KMS-11 (cell line): ENCODE data around the gene TNFRSF18.
"Not testable (repeated sequence)": the region's sequence is repeated elsewhere in the genome, so short reads cannot be mapped to it uniquely, and the experiment has no call there.

Source experiments
- H2AFZ ChIP-seq: fragments of 200-600 bp; sonication (generic); 2 replicates; pipeline ENCODE4 v1.6.1; 2016; ENCODE audit warnings: antibody characterized with exemption, mixed run types, low read depth
- H3K27ac ChIP-seq: fragments of 200-600 bp; sonication (generic); 2 replicates; pipeline ENCODE4 v1.6.1; 2016; ENCODE audit warnings: mild to moderate bottlenecking, mixed run types
- H3K27me3 ChIP-seq: fragments of 200-600 bp; sonication (generic); 2 replicates; pipeline ENCODE4 v1.6.1; 2017; ENCODE audit warnings: mild to moderate bottlenecking, low read depth, mixed run types, moderate library complexity; ENCODE audit not compliant: insufficient read depth
- H3K36me3 ChIP-seq: fragments of 200-600 bp; sonication (generic); 2 replicates; pipeline ENCODE4 v1.6.1; 2017; ENCODE audit warnings: mild to moderate bottlenecking, mixed run types; ENCODE audit not compliant: insufficient read depth
- H3K4me1 ChIP-seq: fragments of 200-600 bp; sonication (generic); 2 replicates; pipeline ENCODE4 v1.6.1; 2016; ENCODE audit warnings: mild to moderate bottlenecking, low read depth, mixed run types; ENCODE audit not compliant: poor library complexity, severe bottlenecking
- H3K4me2 ChIP-seq: fragments of 200-600 bp; sonication (generic); 2 replicates; pipeline ENCODE4 v1.7.0; 2016; ENCODE audit warnings: mild to moderate bottlenecking, mixed run types
- H3K4me3 ChIP-seq: fragments of 200-600 bp; sonication (generic); IDR thresholded peaks from 2 replicates; pipeline ENCODE4 v1.6.1; 2017; ENCODE audit warnings: low read depth, low read length, mixed read lengths; ENCODE audit not compliant: insufficient read depth
- H3K79me2 ChIP-seq: fragments of 200-600 bp; sonication (generic); 2 replicates; pipeline ENCODE4 v1.6.1; 2016; ENCODE audit warnings: low read depth, mixed run types; ENCODE audit not compliant: insufficient read depth
- H3K9ac ChIP-seq: fragments of 200-600 bp; sonication (generic); 2 replicates; pipeline ENCODE4 v1.6.1; 2016; ENCODE audit warnings: mild to moderate bottlenecking, mixed run types
- H4K20me1 ChIP-seq: fragments of 200-600 bp; sonication (generic); 2 replicates; pipeline ENCODE4 v1.6.1; 2016; ENCODE audit warnings: mild to moderate bottlenecking, mixed run types; ENCODE audit not compliant: insufficient read depth
- TF ChIP-seq, protein P1 (sequence below): fragments of 200-600 bp; sonication (generic); conservative IDR thresholded peaks from 2 replicates; pipeline ENCODE4 v1.6.1; 2017; ENCODE audit warnings: low read depth, mild to moderate bottlenecking, antibody characterized with exemption, low read length, moderate library complexity, mixed read lengths

Gene TNFRSF18

DNA sequence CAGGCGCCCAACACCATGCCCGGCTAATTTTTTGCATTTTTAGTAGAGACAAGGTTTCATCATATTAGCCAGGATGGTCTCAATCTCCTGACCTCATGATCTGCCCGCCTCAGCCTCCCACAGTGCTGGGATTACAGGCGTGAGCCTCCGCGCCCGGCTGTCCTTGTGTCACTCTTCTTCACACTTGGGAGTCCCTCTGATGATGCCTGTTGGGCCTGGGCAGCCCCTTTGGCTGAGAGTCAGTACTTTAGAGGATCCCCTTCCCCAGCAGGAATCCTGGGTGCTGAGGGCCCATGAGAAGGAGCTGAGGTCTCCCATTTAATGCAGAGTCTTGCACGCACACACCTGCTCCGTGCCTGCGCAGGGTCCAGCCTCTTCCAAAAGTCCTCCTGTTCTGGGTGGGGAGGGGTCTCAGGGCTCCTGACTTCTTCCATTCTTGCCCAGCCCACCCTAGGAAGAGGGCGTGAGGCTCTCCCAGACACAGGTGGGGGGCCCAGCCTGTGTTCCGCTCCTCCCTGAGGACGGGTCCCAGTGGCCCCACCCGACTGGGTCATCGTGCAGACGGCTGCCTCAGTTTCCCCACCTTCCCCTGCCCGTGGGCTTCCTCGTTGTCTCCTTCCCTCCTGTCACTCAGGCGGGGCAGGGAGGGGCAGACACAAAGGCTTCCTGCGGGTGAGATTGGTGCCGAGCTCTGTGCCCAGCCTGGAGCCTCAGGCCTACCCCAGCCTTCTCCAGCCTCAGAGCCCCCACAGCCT lies 28.8 kb downstream of the TNFRSF18 start:
- no peak overlapping the region for H3K4me3 ChIP-seq
- no peak overlapping the region for H2AFZ ChIP-seq
- H3K9ac ChIP-seq: no peak overlapping the region
- TF ChIP-seq, protein P1, sequence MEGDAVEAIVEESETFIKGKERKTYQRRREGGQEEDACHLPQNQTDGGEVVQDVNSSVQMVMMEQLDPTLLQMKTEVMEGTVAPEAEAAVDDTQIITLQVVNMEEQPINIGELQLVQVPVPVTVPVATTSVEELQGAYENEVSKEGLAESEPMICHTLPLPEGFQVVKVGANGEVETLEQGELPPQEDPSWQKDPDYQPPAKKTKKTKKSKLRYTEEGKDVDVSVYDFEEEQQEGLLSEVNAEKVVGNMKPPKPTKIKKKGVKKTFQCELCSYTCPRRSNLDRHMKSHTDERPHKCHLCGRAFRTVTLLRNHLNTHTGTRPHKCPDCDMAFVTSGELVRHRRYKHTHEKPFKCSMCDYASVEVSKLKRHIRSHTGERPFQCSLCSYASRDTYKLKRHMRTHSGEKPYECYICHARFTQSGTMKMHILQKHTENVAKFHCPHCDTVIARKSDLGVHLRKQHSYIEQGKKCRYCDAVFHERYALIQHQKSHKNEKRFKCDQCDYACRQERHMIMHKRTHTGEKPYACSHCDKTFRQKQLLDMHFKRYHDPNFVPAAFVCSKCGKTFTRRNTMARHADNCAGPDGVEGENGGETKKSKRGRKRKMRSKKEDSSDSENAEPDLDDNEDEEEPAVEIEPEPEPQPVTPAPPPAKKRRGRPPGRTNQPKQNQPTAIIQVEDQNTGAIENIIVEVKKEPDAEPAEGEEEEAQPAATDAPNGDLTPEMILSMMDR: no peak
- no peak overlapping the region for H3K4me2 ChIP-seq
- peaks cover 94% of the 10 kb centered on the region for H3K27me3 ChIP-seq
- H3K79me2 ChIP-seq: no peaks in the 10 kb centered on the region
- no peaks in the 10 kb centered on the region for H3K36me3 ChIP-seq
- H3K27ac ChIP-seq: no peak overlapping the region
- no peaks in the 10 kb centered on the region for H3K4me1 ChIP-seq
- H4K20me1 ChIP-seq: no peaks in the 10 kb centered on the region

DNA sequence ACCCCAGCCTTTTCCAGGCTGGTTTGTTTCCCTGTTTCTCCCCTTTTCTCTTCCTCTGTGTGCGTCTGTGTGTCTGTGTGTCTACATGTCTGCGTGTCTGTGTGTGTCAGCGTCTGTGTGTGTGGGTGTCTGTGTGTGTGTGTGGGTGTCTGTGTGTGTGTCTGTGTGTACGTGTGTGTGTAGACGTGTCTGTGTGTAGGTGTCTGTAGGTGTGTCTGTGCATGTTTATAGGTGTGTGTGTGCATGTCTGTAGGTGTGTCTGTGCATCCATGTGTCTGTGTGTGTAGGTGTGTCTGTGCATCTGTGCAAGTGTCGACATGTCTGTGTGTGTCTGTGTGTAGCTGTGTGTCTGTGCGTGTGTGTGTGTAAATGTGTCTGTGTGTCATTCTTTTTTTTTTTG lies 29.5 kb downstream of the TNFRSF18 start:
- no peak overlapping the region for H3K9ac ChIP-seq
- peaks cover 94% of the 10 kb centered on the region for H3K27me3 ChIP-seq
- no peak overlapping the region for H2AFZ ChIP-seq
- H3K4me2 ChIP-seq: no peak overlapping the region
- no peak overlapping the region for H3K4me3 ChIP-seq
- H3K27ac ChIP-seq: no peak overlapping the region
- H3K4me1 ChIP-seq: peaks cover 5% of the 10 kb centered on the region
- H4K20me1 ChIP-seq: no peaks in the 10 kb centered on the region
- H3K79me2 ChIP-seq: no peaks in the 10 kb centered on the region
- TF ChIP-seq, protein P1: no peak
- H3K36me3 ChIP-seq: no peaks in the 10 kb centered on the region

DNA sequence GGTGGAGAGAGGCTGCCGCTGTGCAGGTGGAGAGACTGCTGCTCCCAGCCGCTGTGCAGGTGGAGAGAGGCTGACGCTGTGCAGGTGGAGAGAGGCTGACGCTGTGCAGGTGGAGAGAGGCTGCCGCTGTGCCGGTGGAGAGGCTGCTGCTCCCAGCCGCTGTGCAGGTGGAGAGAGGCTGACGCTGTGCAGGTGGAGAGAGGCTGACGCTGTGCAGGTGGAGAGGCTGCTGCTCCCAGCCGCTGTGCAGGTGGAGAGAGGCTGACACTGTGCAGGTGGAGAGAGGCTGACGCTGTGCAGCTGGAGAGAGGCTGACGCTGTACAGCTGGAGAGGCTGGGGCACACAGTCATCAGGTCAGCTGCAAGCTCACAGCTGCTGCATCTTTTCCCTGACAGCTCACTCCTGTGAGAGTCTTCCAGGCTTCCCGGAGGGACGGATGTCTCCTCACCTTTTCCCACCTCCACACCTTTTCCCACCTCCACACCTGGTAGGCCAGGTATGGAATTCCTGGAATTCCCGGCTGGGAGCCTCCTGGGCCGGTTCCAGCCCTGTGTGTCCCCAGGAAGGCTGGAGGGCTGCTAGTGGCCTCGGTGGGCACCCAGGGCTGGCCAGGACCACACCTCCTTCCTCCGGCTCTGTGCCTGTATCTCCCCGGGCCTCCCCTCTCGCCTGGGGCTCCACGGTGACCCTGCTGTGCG lies 30.2 kb downstream of the TNFRSF18 start:
- H3K4me3 ChIP-seq, H3K79me2 ChIP-seq, H2AFZ ChIP-seq, H3K4me2 ChIP-seq, H3K36me3 ChIP-seq, H4K20me1 ChIP-seq, H3K27ac ChIP-seq, H3K9ac ChIP-seq: not testable (repeated sequence)
- Histone ChIP-seq H3K4me1 (peaks cover 11% of the 10 kb centered on the region), H3K27me3 (peaks cover 94% of the 10 kb centered on the region)

DNA sequence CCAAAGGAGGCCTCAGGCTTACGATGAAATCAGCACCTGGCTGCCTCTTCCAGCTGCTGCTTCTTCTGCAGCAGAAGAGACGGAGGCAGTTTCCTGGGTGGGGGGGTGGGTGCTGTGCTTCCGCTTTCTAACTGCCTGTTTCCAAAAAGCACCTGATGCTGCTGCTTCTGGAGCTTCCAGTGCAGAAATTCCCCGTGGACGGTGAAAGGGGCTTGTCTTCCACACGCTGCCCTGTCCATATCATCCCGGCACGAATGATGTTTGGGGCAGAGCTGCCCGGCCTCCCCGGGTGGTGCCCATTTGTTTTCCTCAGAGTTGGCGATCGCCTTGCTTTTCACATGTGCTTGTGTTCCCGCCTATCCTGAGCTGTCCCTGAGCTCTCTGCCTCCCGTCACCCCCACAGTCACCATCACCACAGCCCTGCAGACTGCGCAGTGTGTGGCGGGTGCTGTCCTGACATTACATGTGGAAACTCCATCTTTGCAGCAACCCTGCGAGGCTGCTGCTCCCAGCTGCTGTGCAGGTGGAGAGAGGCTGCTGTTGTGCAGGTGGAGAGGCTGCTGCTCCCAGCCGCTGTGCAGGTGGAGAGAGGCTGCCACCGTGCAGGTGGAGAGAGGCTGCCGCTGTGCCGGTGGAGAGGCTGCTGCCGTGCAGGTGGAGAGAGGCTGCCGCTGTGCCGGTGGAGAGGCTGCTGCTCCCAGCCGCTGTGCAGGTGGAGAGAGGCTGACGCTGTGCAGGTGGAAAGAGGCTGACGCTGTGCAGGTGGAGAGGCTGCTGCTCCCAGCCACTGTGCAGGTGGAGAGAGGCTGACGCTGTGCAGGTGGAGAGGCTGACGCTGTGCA lies 30.9 kb downstream of the TNFRSF18 start:
- Histone ChIP-seq H4K20me1 (no peaks in the 10 kb centered on the region), H3K27me3 (peaks cover 96% of the 10 kb centered on the region), H3K4me1 (peaks cover 11% of the 10 kb centered on the region), H3K36me3 (no peaks in the 10 kb centered on the region), H3K9ac (no peak overlapping the region), H3K27ac (no peak overlapping the region), H3K79me2 (no peaks in the 10 kb centered on the region), H3K4me3 (no peak overlapping the region), H3K4me2 (no peak overlapping the region), H2AFZ (no peak overlapping the region)
- TF ChIP-seq, protein P1: no peak
